RWPE1 (cell line): ENCODE data around the gene FABP7.
"Not testable (repeated sequence)": the region's sequence is repeated elsewhere in the genome, so short reads cannot be mapped to it uniquely, and the experiment has no call there.

Experiments
- CTCF ChIA-PET: fragments of 350-600 bp; sonication (Branson Sonifier 250); formaldehyde crosslinking; extraction: SDS; loops from one replicate; lab custom pipeline; 2021; lab: Yijun Ruan, JAX
- POLR2A ChIA-PET: fragments of 400-600 bp; formaldehyde crosslinking; extraction: SDS; loops from one replicate; lab custom pipeline; 2020; ENCODE audit warnings: antibody characterized with exemption; ENCODE audit not compliant: low non-redundant PET; lab: Yijun Ruan, JAX
- DNase-seq: peaks from one replicate; pipeline ENCODE4 v3.0.0; 2012; ENCODE audit warnings: low spot score
- H3K27ac ChIP-seq: fragments of 450-650 bp; 2 replicates; pipeline ENCODE4 v1.5.1; 2017
- CTCF ChIP-seq: fragments of 450-650 bp; conservative IDR thresholded peaks from 2 replicates; pipeline ENCODE4 v1.5.1; 2017; ENCODE audit warnings: low read depth, mild to moderate bottlenecking

The FABP7 gene

GRCh38 chr6:122736163-122736562 lies 43.4 kb upstream of the FABP7 start:
- CTCF ChIA-PET, result no interaction called here
- H3K27ac ChIP-seq, result no peak overlapping the region
- no peak for TF ChIP-seq CTCF
- POLR2A ChIA-PET, result no interaction called here
- peak; percentile 51 for DNase-seq

- DNase-seq, result no peak
- CTCF ChIA-PET, result interaction anchor here (0.6 kb wide), 1 partner anchor 12 kb away, joined by 6 read pairs; no protein-coding TSS in a partner anchor
Observed at GRCh38 chr6:122736616-122737015, 42.9 kb upstream of the FABP7 start.

GRCh38 chr6:122740091-122740490 lies 39.4 kb upstream of the FABP7 start:
- no peak for DNase-seq
- H3K27ac ChIP-seq, result no peak overlapping the region
- ChIA-PET POLR2A (no interaction called here), CTCF (interaction anchor here (0.6 to 0.9 kb wide), 3 partner anchors 9 to 99 kb away, joined by 3 read pairs; no protein-coding TSS in a partner anchor)
- no peak for TF ChIP-seq CTCF

More at GRCh38 chr6:122736616-122737015, 42.9 kb upstream of the FABP7 start:
- POLR2A ChIA-PET, result no interaction called here
- no peak overlapping the region for H3K27ac ChIP-seq
- TF ChIP-seq CTCF, result no peak

- no peak for TF ChIP-seq CTCF
- CTCF ChIA-PET, result interaction anchor here (0.5 to 0.7 kb wide), 4 partner anchors 10 to 35 kb away, joined by 3 to 4 read pairs (median 3); no protein-coding TSS in a partner anchor
Observed at GRCh38 chr6:122740936-122741335, 38.6 kb upstream of the FABP7 start.

GRCh38 chr6:122744247-122744646 lies 35.3 kb upstream of the FABP7 start:
- DNase-seq, POLR2A ChIA-PET, H3K27ac ChIP-seq: not testable (repeated sequence)
- CTCF ChIA-PET, result interaction anchor here (0.7 kb wide), 1 partner anchor 58 kb away, joined by 3 read pairs; no protein-coding TSS in a partner anchor

More at GRCh38 chr6:122740936-122741335, 38.6 kb upstream of the FABP7 start:
- H3K27ac ChIP-seq, result no peak overlapping the region
- POLR2A ChIA-PET, result no interaction called here
- DNase-seq, result no peak

- POLR2A ChIA-PET, DNase-seq, H3K27ac ChIP-seq: not testable (repeated sequence)
- CTCF ChIA-PET, result interaction anchor here (1.3 kb wide), 1 partner anchor 94 kb away, joined by 4 read pairs; no protein-coding TSS in a partner anchor
Observed at GRCh38 chr6:122744856-122745255, 34.7 kb upstream of the FABP7 start.

GRCh38 chr6:122746688-122747087 lies 32.8 kb upstream of the FABP7 start:
- CTCF ChIA-PET, result no interaction called here
- POLR2A ChIA-PET, result no interaction called here

More at GRCh38 chr6:122746688-122747087, 32.8 kb upstream of the FABP7 start:
- no peak for DNase-seq
- no peak for TF ChIP-seq CTCF
- no peak overlapping the region for H3K27ac ChIP-seq
